ENCODE results near the gene AMN1. TPM values are rescaled to one million over a fixed set of nuclear protein-coding genes. Genes with fewer than 3 reads are reported as not detected.

Gene AMN1
- total and polyA plus RNA-seq, 2 experiments from 2014 or later = 12.6 to 17.7 TPM

- no peak for TF ChIP-seq ETS1 (IDR thresholded peaks at IDR 0.05)
- no peak for TF ChIP-seq CTCF (conservative IDR thresholded peaks at IDR 0.05; ENCODE audit: low read depth in 2 of 2)
- TF ChIP-seq REST (IDR thresholded peaks at IDR 0.05; ENCODE audit: unreplicated experiment) = no peak
These were observed 1.6 kb downstream of the AMN1 start (continued) for GRCh38 chr12:31727192-31727591.

- ATAC-seq (no peak), DNase-seq (ENCODE audit: low spot score) (no peak)
- peaks cover 7% of the 10 kb centered on the region; the same call in 1 of the 2 replicates for H3K27me3 ChIP-seq (ENCODE audit: insufficient read depth)
- no peak overlapping the region for H3K4me2 ChIP-seq
- no peak overlapping the region for H2AFZ ChIP-seq
- no peaks in the 10 kb centered on the region for H3K36me3 ChIP-seq (ENCODE audit: insufficient read depth)
- no peaks in the 10 kb centered on the region for H3K79me2 ChIP-seq (replicated peaks; ENCODE audit: insufficient read depth)
- no peak overlapping the region for H3K4me3 ChIP-seq
- H3K4me1 ChIP-seq (ENCODE audit: insufficient read depth) = 0 out of 2 replicates have a peak, but pooled peaks cover 6% of the 10 kb centered on the region
- Mint-ChIP-seq H3K27me3 (ENCODE audit: insufficient read depth, low read depth, poor library complexity) (peaks cover 20% of the 10 kb centered on the region), H3K9me3 (peaks cover 21% of the 10 kb centered on the region), H3K27ac (no peak overlapping the region), H3K4me1 (peaks cover 17% of the 10 kb centered on the region), H3K36me3 (ENCODE audit: low read depth) (peaks cover 16% of the 10 kb centered on the region; the same call in 2 of the 3 replicates), H3K4me3 (no peak overlapping the region)
- no peaks in the 10 kb centered on the region for H3F3A ChIP-seq (replicated peaks; ENCODE audit: low read depth)
- H4K20me1 ChIP-seq (replicated peaks; ENCODE audit: insufficient read depth) = no peaks in the 10 kb centered on the region
- H3K9me2 ChIP-seq (ENCODE audit: insufficient read depth) = no peaks in the 10 kb centered on the region
- no peak overlapping the region for H3K27ac ChIP-seq (ENCODE audit: low read depth)
- TF ChIP-seq ETS1 (IDR thresholded peaks at IDR 0.05) = no peak
- TF ChIP-seq ZNF462 (CRISPR knock-in tag; IDR thresholded peaks at IDR 0.05) = no peak
- TF ChIP-seq EZH2phosphoT487 (IDR thresholded peaks at IDR 0.05; ENCODE audit: unreplicated experiment) = no peak
These were observed 2.2 kb downstream of the AMN1 start for GRCh38 chr12:31726575-31726974.
